ENCODE results near the gene PDPN.

DNA sequence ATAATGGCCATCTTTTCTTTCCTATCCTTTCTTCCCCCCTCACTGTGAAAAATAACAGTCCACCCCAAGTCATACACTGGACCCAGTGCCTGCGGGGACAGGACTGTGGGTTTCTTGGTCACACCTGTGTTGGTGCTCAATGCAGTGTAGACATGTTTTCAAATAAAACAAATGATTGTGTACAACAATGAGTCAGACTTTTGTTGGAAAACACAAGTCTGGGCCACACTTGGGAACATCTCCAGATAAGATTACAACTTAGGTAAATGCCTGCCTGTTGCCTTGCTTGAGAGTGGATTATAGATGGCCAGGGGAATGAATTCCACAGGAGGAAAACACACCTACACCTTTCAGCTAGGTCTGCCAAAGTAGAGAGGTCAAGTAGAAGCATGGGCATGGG is 34.1 kb downstream of the PDPN start:
- TF ChIP-seq POLR2AphosphoS5 (IDR thresholded peaks at IDR 0.05): no peak
- TF ChIP-seq, protein P1, sequence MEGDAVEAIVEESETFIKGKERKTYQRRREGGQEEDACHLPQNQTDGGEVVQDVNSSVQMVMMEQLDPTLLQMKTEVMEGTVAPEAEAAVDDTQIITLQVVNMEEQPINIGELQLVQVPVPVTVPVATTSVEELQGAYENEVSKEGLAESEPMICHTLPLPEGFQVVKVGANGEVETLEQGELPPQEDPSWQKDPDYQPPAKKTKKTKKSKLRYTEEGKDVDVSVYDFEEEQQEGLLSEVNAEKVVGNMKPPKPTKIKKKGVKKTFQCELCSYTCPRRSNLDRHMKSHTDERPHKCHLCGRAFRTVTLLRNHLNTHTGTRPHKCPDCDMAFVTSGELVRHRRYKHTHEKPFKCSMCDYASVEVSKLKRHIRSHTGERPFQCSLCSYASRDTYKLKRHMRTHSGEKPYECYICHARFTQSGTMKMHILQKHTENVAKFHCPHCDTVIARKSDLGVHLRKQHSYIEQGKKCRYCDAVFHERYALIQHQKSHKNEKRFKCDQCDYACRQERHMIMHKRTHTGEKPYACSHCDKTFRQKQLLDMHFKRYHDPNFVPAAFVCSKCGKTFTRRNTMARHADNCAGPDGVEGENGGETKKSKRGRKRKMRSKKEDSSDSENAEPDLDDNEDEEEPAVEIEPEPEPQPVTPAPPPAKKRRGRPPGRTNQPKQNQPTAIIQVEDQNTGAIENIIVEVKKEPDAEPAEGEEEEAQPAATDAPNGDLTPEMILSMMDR (IDR thresholded peaks at IDR 0.05): no peak
- no peak for TF ChIP-seq EP300 (IDR thresholded peaks at IDR 0.05)

Measured in upper lobe of left lung (tissue), 4 donors.